H1 (cell line): Measurements from ENCODE around the gene CHPF2. TPM values are rescaled to one million over a fixed set of nuclear protein-coding genes. Genes with fewer than 3 reads are reported as not detected.

Source experiments
- CTCF ChIA-PET: fragments of 300-600 bp; sonication (Branson Sonifier 250); formaldehyde crosslinking; loops from one replicate; lab custom pipeline; 2021; ENCODE audit not compliant: partially characterized antibody; lab: Charles Lee
- POLR2A ChIA-PET: fragments of 300-600 bp; sonication (Branson Sonifier 250); formaldehyde crosslinking; loops from one replicate; lab custom pipeline; 2021; ENCODE audit warnings: inconsistent platforms; ENCODE audit not compliant: partially characterized antibody; lab: Charles Lee
- DNase-seq, 2 experiments: peaks; one replicate each; pipeline versions ENCODE4 v3.0.0 to v3.0.0-alpha.2; 2010 to 2022; ENCODE audit warnings: low spot score in 2 of 2, low read depth in 1 of 2, mixed read lengths in 1 of 2
- FAIRE-seq: peaks from 2 replicates; lab custom pipeline; 2011; peaks lifted over from hg19 to GRCh38; lab: Jason Lieb, UNC
- H2AFZ ChIP-seq: 2 replicates; pipeline ENCODE4 v1.8.1; 2012; ENCODE audit warnings: low read length, inconsistent platforms
- H2AK5ac ChIP-seq: 2 replicates; pipeline ENCODE4 v1.6.1; 2013; ENCODE audit warnings: low read depth, low read length
- H2BK120ac ChIP-seq: replicated peaks from 2 replicates; pipeline ENCODE3; 2013; ENCODE audit warnings: low read depth, low read length, inconsistent platforms
- H2BK12ac ChIP-seq: 2 replicates; pipeline ENCODE4 v1.6.1; 2013; ENCODE audit warnings: low read depth, low read length
- H2BK15ac ChIP-seq: 2 replicates; pipeline ENCODE4 v1.6.1; 2013; ENCODE audit warnings: low read length
- H2BK20ac ChIP-seq: 2 replicates; pipeline ENCODE4 v1.6.1; 2013; ENCODE audit warnings: low read length
- H2BK5ac ChIP-seq: 2 replicates; pipeline ENCODE4 v1.6.1; 2013; ENCODE audit warnings: low read depth, low read length
- H3K14ac ChIP-seq: 2 replicates; pipeline ENCODE4 v1.6.1; 2013; ENCODE audit warnings: inconsistent platforms; ENCODE audit not compliant: insufficient read length
- H3K18ac ChIP-seq: 2 replicates; pipeline ENCODE4 v1.6.1; 2013; ENCODE audit warnings: low read length; ENCODE audit errors: extremely low read depth
- H3K23ac ChIP-seq: 2 replicates; pipeline ENCODE4 v1.6.1; 2013; ENCODE audit warnings: inconsistent platforms; ENCODE audit not compliant: insufficient read length
- H3K23me2 ChIP-seq: 2 replicates; pipeline ENCODE4 v1.6.1; 2013; ENCODE audit warnings: low read depth, low read length
- H3K27ac ChIP-seq: 2 replicates; pipeline ENCODE4 v1.6.1; 2011; ENCODE audit warnings: low read depth, low read length, inconsistent platforms
- H3K27me3 ChIP-seq, 4 experiments: replicated peaks in 1 of 4; 1 replicate in 1 of 4; 2 replicates in 3 of 4; pipeline versions ENCODE4 v1.6.1 to v1.8.1; 2011 to 2013; ENCODE audit warnings: low read length in 3 of 4, mild to moderate bottlenecking in 3 of 4, inconsistent platforms in 2 of 4, mixed read lengths in 2 of 4, moderate library complexity in 1 of 4; ENCODE audit not compliant: control insufficient read depth in 3 of 4, insufficient read depth in 3 of 4; ENCODE audit errors: extremely low read depth in 1 of 4
- H3K36me3 ChIP-seq, 4 experiments: 2 replicates each; pipeline versions ENCODE4 v1.6.1 to v1.8.1; 2011 to 2013; ENCODE audit warnings: mild to moderate bottlenecking in 4 of 4, low read length in 3 of 4, moderate library complexity in 2 of 4, control low read depth in 1 of 4, inconsistent platforms in 1 of 4; ENCODE audit not compliant: insufficient read depth in 4 of 4, control insufficient read depth in 2 of 4
- H3K4ac ChIP-seq: replicated peaks from 2 replicates; pipeline ENCODE3; 2013; ENCODE audit warnings: low read length, low read depth, mixed read lengths, inconsistent platforms; ENCODE audit not compliant: insufficient read length
- H3K4me1 ChIP-seq, 4 experiments: replicated peaks in 1 of 4; 1 replicate in 1 of 4; 2 replicates in 3 of 4; pipeline versions ENCODE4 v1.6.1 to v1.8.1; 2011 to 2013; ENCODE audit warnings: low read length in 3 of 4, inconsistent platforms in 2 of 4, mixed read lengths in 1 of 4; ENCODE audit not compliant: insufficient read depth in 4 of 4, control insufficient read depth in 3 of 4
- H3K4me2 ChIP-seq, 2 experiments: 2 replicates each; pipeline versions ENCODE4 v1.6.1 to v1.8.1; 2011 to 2013; ENCODE audit warnings: low read depth in 2 of 2, low read length in 2 of 2, control low read depth in 1 of 2, inconsistent platforms in 1 of 2, mild to moderate bottlenecking in 1 of 2; ENCODE audit not compliant: insufficient read depth in 1 of 2
- H3K4me3 ChIP-seq, 4 experiments: fragments of 200-600, 300-600 bp in 1 of 4; sonication (generic), shearing (Covaris generic), sonication (Bioruptor Twin) in 1 of 4; 2 replicates each; pipeline versions ENCODE4 v1.5.1 to v1.8.1; 2011 to 2016; ENCODE audit warnings: low read length in 4 of 4, low read depth in 3 of 4, control low read depth in 2 of 4, inconsistent platforms in 2 of 4, mild to moderate bottlenecking in 2 of 4, mixed read lengths in 1 of 4, moderate library complexity in 1 of 4; ENCODE audit not compliant: insufficient read depth in 2 of 4; ENCODE audit errors: extremely low read depth in 1 of 4
- H3K56ac ChIP-seq: replicated peaks from 2 replicates; pipeline ENCODE3; 2013; ENCODE audit warnings: low read depth, mild to moderate bottlenecking, mixed read lengths, low read length, inconsistent platforms; ENCODE audit not compliant: insufficient read length
- H3K79me1 ChIP-seq: 2 replicates; pipeline ENCODE4 v1.6.1; 2013; ENCODE audit warnings: low read depth, low read length, control low read depth
- H3K79me2 ChIP-seq, 2 experiments: 2 replicates each; pipeline versions ENCODE4 v1.6.1 to v1.8.1; 2012 to 2013; ENCODE audit warnings: low read length in 2 of 2, mild to moderate bottlenecking in 2 of 2, inconsistent platforms in 1 of 2; ENCODE audit not compliant: insufficient read depth in 2 of 2, control insufficient read depth in 1 of 2
- H3K9ac ChIP-seq, 4 experiments: replicated peaks in 1 of 4; 1 replicate in 1 of 4; 2 replicates in 3 of 4; pipeline versions ENCODE4 v1.6.1 to v1.8.1; 2011 to 2013; ENCODE audit warnings: low read depth in 3 of 4, low read length in 3 of 4, control low read depth in 2 of 4, mild to moderate bottlenecking in 2 of 4, moderate library complexity in 2 of 4, inconsistent platforms in 1 of 4; ENCODE audit errors: extremely low read depth in 1 of 4
- H3K9me3 ChIP-seq, 2 experiments: 2 replicates each; pipeline versions ENCODE4 v1.6.1 to v1.8.1; 2012 to 2013; ENCODE audit warnings: mild to moderate bottlenecking in 2 of 2, moderate library complexity in 2 of 2, control low read depth in 1 of 2, inconsistent platforms in 1 of 2, low read depth in 1 of 2, low read length in 1 of 2, mixed read lengths in 1 of 2; ENCODE audit not compliant: insufficient read depth in 2 of 2
- H4K20me1 ChIP-seq, 2 experiments: replicated peaks in 1 of 2; 2 replicates each; pipeline versions ENCODE3 to v1.8.1; 2011 to 2013; ENCODE audit warnings: inconsistent platforms in 2 of 2, low read length in 2 of 2, mild to moderate bottlenecking in 1 of 2; ENCODE audit not compliant: insufficient read depth in 2 of 2, control insufficient read depth in 1 of 2
- H4K5ac ChIP-seq: 2 replicates; pipeline ENCODE4 v1.6.1; 2013; ENCODE audit warnings: low read length, low read depth, mixed read lengths, inconsistent platforms; ENCODE audit not compliant: insufficient read length
- H4K8ac ChIP-seq: 2 replicates; pipeline ENCODE4 v1.8.0; 2013; ENCODE audit warnings: mild to moderate bottlenecking, moderate library complexity, low read length, inconsistent platforms; ENCODE audit not compliant: insufficient read depth; ENCODE audit errors: extremely low read depth
- H4K91ac ChIP-seq: replicated peaks from 2 replicates; pipeline ENCODE3; 2013; ENCODE audit warnings: low read length, mixed read lengths, inconsistent platforms; ENCODE audit not compliant: insufficient read length
- ASH2L ChIP-seq: fragments of 200-600, 300-600 bp; sonication (generic); IDR thresholded peaks from one replicate; pipeline ENCODE4 v1.7.1; 2017; ENCODE audit warnings: low read length
- HDAC6 ChIP-seq: IDR thresholded peaks from one replicate; pipeline ENCODE4 v1.7.1; 2012; ENCODE audit warnings: low read depth, mild to moderate bottlenecking, inconsistent platforms, low read length, moderate library complexity
- WGBS, 2 experiments: shearing (Covaris generic) in 1 of 2; methylation state at CpG; one replicate each; pipeline versions ENCODE4 v1.1.6 to v1.1.7; 2013 to 2015; ENCODE audit warnings: low lambda C conversion rate in 2 of 2, mixed read lengths in 2 of 2, inconsistent platforms in 1 of 2, low coverage in 1 of 2, missing lambda C conversion rate in 1 of 2; ENCODE audit not compliant: insufficient replicate concordance in 2 of 2, insufficient coverage in 1 of 2, insufficient read length in 1 of 2; ENCODE audit errors: extremely low coverage in 1 of 2, missing lambda C conversion rate in 1 of 2; 5-methylcytosine and 5-hydroxymethylcytosine counted together
- polyA plus RNA-seq, 7 experiments: library from polyadenylated mRNA; depleted of rRNA in 3 of 7; stranded (reverse) in 5 of 7; unstranded in 2 of 7; fragments of >200 nt in 5 of 7; fragments of 200-250 nt in 2 of 7; gene quantifications; 1 replicate in 5 of 7; 2 replicates in 1 of 7; 4 replicates in 1 of 7; pipeline versions ENCODE4 v1.2.1 to v1.2.3, GENCODE V29; 2011 to 2013; ENCODE audit warnings: missing spikeins in 2 of 7, mixed read lengths in 2 of 7
- total RNA-seq: library from RNA; stranded (reverse); fragmentation: NEBNext Ultra II Directional; extraction: Animal tissue kit (Norgen Biotek cat#: 25700); gene quantifications from 2 replicates; pipeline ENCODE4 v1.2.1, GENCODE V29; 2021

Gene CHPF2
- total and polyA plus RNA-seq, 2 of the 8 experiments (the other 6 are each of a cell fraction or from before 2014, with no cell fraction given): 14.4 to 20.6 TPM

DNA sequence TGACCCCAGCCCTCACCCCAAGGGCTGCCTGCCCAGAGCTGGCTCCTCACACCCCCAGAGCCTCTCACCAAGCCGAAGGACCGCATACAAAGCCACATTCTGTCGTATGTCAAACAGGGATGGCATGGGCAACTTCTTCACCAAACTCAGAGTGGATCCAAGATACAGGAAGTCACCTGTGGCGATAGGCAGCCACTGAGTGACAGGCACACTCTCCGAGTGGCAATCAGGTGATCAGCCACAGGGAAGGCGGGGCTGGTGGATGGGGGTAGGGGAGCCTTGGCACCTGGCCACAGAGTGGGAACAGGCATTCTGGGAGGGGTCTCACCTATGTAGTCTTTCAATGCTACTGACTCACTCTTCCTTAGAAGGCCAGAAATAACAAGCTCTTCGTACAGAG lies 38.1 kb upstream of the CHPF2 start:
- no peak overlapping the region for H3K56ac ChIP-seq
- H3K79me2 ChIP-seq: no peaks in the 10 kb centered on the region
- H3K4me2 ChIP-seq: no peak overlapping the region
- H2AK5ac ChIP-seq: no peak overlapping the region; the same call in 1 of the 2 replicates
- ChIA-PET CTCF (interaction anchor here (0.8 to 2.3 kb wide), 10 partner anchors 11 to 147 kb away, joined by 3 to 7 read pairs (median 4); no protein-coding TSS in a partner anchor), POLR2A (interaction anchor here (1.6 kb wide), 1 partner anchor 17 kb away, joined by 5 read pairs; no protein-coding TSS in a partner anchor)
- no peak overlapping the region for H2BK120ac ChIP-seq
- DNase-seq (no peak), FAIRE-seq (no peak)
- 81% methylated on average over 7 of the region's 7 CpGs; no CpG with 5 or more reads in 1 of the 2 experiments for WGBS, 2 experiments
- H3K4ac ChIP-seq: no peak overlapping the region
- peaks cover 0 to 13% (median 0%) of the 10 kb centered on the region in 4 experiments; a peak in 2 of 7 replicates for H3K27me3 ChIP-seq
- no peaks in the 10 kb centered on the region for H3K9me3 ChIP-seq
- H2BK15ac ChIP-seq: no peak overlapping the region
- H2AFZ ChIP-seq: no peak overlapping the region
- no peak overlapping the region for H4K5ac ChIP-seq
- no peak overlapping the region for H2BK12ac ChIP-seq
- H3K4me1 ChIP-seq: peaks cover 0 to 6% (median 2%) of the 10 kb centered on the region in 4 experiments; a peak in 2 of 7 replicates
- H3K23ac ChIP-seq: no peak overlapping the region
- H4K91ac ChIP-seq: no peak overlapping the region
- H4K8ac ChIP-seq: peak overlapping the region; percentile 86; the same call in 1 of the 2 replicates
- no peak overlapping the region; a peak in 1 of 7 replicates for H3K9ac ChIP-seq
- no peak overlapping the region for H3K4me3 ChIP-seq
- no peak overlapping the region for H3K14ac ChIP-seq
- no peak overlapping the region for H3K18ac ChIP-seq
- no peak overlapping the region for H2BK20ac ChIP-seq
- no peak overlapping the region for H2BK5ac ChIP-seq
- H3K23me2 ChIP-seq: peaks cover 5% of the 10 kb centered on the region; the same call in 1 of the 2 replicates
- H3K79me1 ChIP-seq: no peaks in the 10 kb centered on the region
- no peak for TF ChIP-seq HDAC6
- no peak for TF ChIP-seq ASH2L
- TF ChIP-seq, all 59 proteins: peak for 0
- Histone ChIP-seq H3K36me3 (no peaks in the 10 kb centered on the region), H3K27ac (no peak overlapping the region), H4K20me1 (no peaks in the 10 kb centered on the region)
